Measurements from ENCODE around the gene HAPSTR1.

GRCh38 chr16:9128346-9129342 is 37.2 kb downstream of the HAPSTR1 start:
- TF ChIP-seq CTCF (IDR thresholded peaks at IDR 0.05) (no peak), POLR2A (IDR thresholded peaks at IDR 0.05) (no peak)

All from right lobe of liver (tissue), 4 donors.